Measurements from ENCODE around the gene MMP2.

GRCh38 chr16:55499951-55500529, 21.0 kb downstream of the MMP2 start:
- TF ChIP-seq EZH2 (IDR thresholded peaks at IDR 0.05; ENCODE audit: low read length, unreplicated experiment) (no peak), EZH2phosphoT487 (IDR thresholded peaks at IDR 0.05; ENCODE audit: borderline replicate concordance, low read length) (no peak)
- TF ChIP-seq, protein P1, sequence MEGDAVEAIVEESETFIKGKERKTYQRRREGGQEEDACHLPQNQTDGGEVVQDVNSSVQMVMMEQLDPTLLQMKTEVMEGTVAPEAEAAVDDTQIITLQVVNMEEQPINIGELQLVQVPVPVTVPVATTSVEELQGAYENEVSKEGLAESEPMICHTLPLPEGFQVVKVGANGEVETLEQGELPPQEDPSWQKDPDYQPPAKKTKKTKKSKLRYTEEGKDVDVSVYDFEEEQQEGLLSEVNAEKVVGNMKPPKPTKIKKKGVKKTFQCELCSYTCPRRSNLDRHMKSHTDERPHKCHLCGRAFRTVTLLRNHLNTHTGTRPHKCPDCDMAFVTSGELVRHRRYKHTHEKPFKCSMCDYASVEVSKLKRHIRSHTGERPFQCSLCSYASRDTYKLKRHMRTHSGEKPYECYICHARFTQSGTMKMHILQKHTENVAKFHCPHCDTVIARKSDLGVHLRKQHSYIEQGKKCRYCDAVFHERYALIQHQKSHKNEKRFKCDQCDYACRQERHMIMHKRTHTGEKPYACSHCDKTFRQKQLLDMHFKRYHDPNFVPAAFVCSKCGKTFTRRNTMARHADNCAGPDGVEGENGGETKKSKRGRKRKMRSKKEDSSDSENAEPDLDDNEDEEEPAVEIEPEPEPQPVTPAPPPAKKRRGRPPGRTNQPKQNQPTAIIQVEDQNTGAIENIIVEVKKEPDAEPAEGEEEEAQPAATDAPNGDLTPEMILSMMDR (conservative IDR thresholded peaks at IDR 0.05; ENCODE audit: low read depth, low read length), result no peak
